ENCODE results near the gene PLA2G15.

The PLA2G15 gene, protein sequence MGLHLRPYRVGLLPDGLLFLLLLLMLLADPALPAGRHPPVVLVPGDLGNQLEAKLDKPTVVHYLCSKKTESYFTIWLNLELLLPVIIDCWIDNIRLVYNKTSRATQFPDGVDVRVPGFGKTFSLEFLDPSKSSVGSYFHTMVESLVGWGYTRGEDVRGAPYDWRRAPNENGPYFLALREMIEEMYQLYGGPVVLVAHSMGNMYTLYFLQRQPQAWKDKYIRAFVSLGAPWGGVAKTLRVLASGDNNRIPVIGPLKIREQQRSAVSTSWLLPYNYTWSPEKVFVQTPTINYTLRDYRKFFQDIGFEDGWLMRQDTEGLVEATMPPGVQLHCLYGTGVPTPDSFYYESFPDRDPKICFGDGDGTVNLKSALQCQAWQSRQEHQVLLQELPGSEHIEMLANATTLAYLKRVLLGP

GRCh38 chr16:68244903-68245853, at the start of gene PLA2G15:
Gene PLA2G15, plus strand, starts transcription at chr16:68245373. Its CDS starts 54 bp downstream, at chr16:68245427.
- DNase-seq (ENCODE audit: low read depth): peak; percentile 94

DNA sequence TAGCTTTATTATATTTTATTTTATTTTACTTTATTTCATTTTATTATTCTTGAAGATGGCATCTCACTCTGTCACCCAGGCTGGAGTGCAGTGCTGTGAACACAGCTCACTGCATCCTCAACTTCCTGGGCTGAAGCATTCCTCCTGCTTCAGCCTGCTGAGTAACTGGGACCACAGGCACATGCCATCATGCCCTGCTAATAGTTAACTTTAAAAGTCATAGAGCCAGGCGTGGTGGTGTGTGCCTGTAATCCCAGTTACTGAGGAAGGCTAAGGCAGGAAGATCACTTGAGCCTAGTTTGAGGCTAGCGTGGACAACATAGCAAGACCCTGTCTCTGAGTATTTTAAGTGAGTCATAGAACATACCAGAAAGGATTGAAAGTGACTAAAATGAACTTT, 47.9 kb upstream of the PLA2G15 start:
- DNase-seq (ENCODE audit: low read depth): peak; percentile 26

DNA sequence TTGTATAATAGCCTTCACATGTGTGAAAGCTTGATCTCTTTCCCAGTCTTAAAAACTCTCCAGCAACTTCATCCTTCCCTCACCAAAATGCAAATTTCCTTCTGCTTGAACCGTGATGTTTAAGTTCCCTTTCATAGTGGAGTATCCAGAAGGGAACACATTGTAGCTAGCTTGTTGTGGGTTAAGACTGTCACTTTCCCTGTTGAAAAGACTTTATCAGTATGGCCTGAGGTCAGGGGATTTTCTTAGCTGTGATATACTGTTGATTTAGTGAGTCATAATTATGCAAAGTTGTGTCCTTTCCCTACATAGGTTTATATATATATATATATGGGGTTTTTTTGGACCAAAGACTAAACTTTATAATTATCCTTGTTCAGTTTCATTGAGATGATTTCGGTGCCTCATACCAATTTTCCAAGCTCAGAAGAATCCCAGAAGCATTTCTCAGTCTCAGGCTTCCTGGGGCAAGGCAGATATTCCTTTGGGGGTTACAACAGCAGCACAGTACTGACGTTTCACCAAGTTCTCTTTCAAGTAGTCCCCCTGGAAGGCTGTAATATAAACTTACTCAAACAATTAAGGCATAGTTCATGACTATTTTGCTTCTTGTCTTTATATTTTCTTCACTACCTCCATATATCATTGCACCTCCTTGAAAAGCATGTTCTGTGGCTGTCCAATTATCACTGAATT, 44.9 kb upstream of the PLA2G15 start:
- DNase-seq (ENCODE audit: low read depth): peak; percentile 34

DNA sequence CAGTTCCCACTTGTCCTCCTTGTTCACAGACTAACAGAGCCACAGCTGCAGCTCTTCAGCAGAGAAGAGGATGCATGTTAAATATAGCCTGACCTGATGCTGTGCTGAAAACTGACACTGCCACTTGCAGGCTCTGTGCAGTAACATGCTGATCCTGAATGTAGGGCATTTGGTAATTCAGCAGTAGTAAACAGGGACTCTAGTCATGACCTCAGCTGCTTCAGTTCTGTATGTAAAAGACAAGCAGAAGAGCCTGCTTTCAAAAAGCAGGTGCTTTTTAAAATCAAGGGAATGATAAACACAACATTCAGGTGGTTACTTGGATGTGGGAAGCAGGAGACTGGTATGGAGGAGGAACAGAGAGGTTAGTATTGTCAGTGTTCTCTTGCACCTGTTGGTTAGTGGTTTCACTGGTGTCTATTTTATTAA, 43.1 kb upstream of the PLA2G15 start:
- peak; percentile 28 for DNase-seq (ENCODE audit: low read depth)

DNA sequence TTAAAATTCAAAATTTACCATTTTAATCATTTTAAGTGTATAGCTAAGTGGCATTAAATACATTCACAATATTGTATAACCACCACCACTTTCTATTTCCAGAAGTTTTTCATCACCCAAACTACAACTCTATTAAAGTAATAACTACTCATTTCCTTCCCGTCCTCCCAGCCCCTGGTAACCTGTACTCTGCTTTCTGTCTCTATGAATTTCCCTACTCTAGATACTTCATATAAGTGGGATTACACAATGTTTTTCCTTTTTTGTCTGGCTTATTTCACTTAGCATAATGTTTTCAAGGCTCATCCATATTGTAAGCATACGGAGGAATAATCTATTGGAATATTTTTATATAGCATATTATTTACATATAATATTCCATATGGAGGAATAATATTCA, 38.9 kb upstream of the PLA2G15 start:
- DNase-seq (ENCODE audit: low read depth): no peak

GRCh38 chr16:68214726-68215125, 30.4 kb upstream of the PLA2G15 start:
- no peak for DNase-seq (ENCODE audit: low read depth)

DNA sequence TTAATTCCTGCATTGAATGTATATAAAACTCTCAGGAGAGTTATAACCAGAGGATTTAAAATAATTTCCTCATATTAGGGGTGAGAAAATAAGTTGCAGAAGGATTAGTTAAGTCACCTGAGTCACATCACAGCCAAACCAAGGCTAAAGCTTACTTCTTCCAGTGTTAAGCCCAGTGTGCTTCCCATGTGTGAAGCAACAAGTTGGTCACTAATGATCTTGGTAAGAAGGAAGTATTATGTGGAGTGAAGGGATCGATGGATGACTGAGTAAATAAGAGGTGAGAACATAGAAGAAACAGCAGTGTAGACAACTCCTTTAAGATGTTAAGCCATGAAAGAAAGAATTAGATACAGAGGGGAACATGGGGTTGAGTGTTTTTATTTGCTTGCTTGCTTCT, 29.9 kb upstream of the PLA2G15 start:
- DNase-seq (ENCODE audit: low read depth): no peak

DNA sequence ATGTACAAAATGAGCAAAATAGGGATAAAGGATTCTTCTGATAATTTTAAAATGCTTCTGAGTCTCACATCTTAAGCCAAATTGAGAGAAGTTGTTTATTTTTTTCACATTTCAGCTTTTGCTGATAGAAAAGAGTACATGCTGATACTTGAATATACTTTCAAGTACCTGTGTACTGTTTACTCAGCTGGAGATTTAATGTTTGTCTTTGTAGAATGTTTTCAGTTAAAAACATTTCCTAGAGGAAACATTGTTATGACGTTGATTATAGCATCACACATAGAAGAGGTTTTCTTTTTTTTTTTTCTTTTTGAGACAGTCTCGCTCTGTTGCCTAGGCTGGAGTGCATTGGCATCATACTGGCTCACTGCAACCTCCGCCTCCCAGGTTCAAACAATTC, 28.9 kb upstream of the PLA2G15 start:
- no peak for DNase-seq (ENCODE audit: low read depth)

GRCh38 chr16:68217506-68217905, 27.7 kb upstream of the PLA2G15 start:
- no peak for DNase-seq (ENCODE audit: low read depth)

GRCh38 chr16:68219725-68220351, 25.3 kb upstream of the PLA2G15 start:
- DNase-seq (ENCODE audit: low read depth): no peak

DNA sequence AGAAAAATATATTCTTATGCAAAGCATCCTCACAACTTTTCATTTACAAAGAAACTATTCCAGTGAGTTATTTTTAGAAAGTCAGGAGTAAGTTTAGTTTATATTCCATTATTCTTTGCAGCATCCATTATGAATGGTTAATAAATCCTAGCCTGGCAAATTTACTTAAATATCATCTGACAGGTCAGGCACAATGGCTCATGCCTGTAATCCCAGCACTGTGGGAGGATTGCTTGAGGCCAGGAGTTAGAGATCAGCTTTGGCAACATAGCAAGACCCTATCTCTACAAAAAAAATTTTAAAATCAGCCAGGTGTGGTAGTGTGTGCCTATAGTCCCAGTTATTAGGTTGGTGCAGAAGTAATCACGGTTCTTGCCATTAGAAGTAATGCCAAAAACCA, 22.1 kb upstream of the PLA2G15 start:
- no peak for DNase-seq (ENCODE audit: low read depth)

DNA sequence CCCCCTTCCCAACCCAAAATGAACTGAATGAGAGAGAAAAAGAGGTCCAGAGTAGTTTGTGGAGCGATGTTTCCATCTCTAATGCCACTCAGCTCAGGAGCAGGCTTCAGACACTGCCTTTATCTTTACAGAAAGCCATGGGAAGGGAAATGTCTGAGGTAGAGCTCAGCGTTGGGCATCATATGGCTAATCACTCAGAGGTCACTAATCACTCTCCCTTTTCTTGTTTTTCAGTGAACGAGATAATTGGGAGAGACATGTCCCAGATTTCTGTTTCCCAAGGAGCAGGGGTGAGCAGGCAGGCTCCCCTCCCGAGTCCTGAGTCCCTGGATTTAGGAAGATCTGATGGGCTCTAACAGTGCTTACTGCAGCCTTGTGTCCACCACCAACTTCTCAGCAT, 19.1 kb upstream of the PLA2G15 start:
- DNase-seq (ENCODE audit: low read depth): no peak

- DNase-seq (ENCODE audit: low read depth): no peak
Measured at GRCh38 chr16:68227183-68227793, 17.9 kb upstream of the PLA2G15 start.

DNA sequence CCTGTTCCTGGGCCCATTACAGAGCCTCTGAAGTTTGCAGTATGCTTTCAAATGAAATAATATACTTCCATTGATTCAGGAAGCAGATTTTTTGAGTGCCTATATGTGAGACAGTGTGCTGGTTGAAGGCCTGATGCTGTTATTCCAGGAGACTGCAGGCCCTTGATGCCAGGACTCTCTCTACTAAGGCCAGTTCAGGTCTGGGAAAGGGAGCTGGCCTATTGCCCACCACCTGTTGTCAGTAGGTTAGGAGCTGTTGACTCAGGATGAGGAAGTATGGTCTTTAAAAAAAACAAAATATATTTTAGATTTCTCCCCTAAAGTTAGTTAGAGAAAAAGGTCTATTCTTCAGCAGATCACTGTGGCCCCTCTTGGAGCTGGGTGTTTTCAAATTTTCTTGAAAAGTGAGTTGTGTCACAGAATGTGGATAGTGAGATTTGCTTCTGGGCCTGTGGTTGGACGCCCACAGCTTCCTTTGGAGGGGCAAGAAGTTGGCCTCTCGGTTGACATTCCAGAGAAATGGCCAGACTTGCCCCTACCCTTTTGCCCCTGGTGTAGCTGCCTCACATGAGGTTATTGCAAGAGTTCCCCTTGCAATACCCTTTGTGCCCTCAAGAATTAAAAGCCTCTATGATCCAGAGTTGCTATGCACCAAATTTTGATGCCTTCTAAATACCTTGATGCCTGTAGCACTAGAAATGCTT, 17.2 kb upstream of the PLA2G15 start:
- DNase-seq (ENCODE audit: low read depth): no peak

- DNase-seq (ENCODE audit: low read depth): no peak
Measured at GRCh38 chr16:68228652-68229051, 16.5 kb upstream of the PLA2G15 start.

DNA sequence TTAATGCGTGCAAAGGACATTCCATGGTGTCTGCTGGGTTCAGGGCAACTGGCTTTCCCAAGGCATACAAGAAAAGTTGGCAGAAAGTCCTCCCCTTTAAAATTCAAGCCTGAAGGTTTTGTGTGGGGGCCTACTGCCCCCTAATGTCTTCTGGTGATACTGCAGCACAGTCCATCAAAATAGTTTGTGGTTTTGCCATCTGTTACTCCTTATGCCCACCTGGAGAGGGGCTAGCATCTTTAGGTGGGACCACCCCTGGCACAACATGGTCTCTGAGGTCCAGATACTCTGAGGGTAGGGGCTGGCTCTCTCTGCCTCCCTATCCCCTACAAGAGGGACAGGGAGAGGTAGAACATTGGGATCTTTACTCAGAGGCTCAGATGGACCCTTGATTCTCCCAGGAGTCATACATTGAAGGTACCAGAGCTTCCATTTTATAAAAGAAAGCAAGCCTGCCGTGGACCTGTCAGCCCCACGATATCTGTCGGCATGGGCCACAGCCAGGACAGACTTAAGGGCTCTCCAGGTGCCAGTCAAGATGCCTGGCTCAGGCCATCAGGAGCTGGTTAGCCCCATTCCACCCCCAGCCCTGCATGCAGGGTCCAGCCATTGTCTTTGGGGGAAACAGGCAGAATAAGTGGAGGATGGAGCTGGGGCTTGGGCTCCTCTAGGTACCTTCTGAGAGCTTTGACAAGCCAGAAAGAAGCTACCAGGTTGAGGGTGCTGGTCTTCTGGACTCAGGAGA, 15.6 kb upstream of the PLA2G15 start:
- peak; percentile 47 for DNase-seq (ENCODE audit: low read depth)

DNA sequence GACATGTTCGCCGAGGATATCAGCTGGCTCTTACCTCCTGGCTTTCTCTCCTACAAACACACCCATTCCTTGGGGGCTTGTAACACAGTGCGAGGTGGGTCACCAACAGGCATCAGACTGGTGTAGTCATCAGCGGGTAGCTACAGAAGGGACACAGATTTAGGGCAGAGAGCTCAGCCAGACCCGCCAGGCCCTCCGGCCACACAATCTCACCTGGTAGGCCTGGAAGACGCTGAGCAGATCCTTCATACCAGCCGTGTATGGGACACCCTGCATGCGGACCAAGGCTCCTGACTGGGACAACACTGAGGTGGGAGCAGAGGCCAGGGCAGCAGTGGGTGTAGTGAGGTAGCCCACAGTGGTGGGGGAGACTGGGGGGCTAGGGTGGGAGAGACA, 15.0 kb upstream of the PLA2G15 start:
- DNase-seq (ENCODE audit: low read depth): no peak

GRCh38 chr16:68230956-68231355, 14.2 kb upstream of the PLA2G15 start:
- DNase-seq (ENCODE audit: low read depth): no peak

DNA sequence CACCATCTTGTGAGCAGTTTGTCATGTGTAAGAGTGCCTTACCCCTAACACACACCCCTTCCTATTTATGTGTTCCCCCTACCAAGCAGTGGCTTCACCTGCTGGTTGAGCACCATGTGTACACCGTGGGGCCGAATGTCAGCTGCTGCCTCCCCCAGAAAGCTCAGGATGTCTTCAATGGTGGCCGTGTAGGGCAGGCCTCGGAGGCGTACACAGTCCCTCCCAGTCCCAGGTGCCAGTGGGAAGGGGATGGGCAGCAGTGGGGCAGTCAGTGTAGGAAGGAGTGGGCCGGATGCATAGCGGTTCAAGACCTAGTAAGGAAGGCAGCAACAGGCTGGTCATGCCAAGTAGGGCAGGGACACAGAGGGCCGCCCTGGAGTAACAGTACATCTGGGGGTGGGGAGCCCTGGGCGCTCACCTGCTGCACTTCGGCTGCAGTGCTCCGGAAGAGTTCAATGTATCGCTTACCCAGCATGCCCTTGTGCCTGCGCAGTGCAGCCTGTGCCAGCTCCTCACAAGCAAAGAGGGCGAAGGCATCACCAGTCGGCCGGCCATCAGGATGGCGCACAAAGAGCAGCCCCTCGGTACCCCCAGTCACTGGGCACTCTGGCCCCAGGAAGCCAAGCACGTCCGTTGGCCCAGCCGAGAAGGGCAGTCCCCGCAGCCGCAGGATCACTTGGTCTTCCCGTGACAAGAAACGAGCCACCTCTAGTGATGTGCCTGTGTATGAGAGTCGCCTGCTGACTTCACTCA, 13.6 kb upstream of the PLA2G15 start:
- no peak for DNase-seq (ENCODE audit: low read depth)

Data from amniotic epithelial cell (primary cell).